ENCODE measurements around the gene CCDC175.

- TF ChIP-seq POLR2A (IDR thresholded peaks at IDR 0.05) = no peak
- no peak for TF ChIP-seq CTCF (IDR thresholded peaks at IDR 0.05)
- TF ChIP-seq POLR2AphosphoS5 (IDR thresholded peaks at IDR 0.05) = no peak
These were observed 44.2 kb downstream of the CCDC175 start for GRCh38 chr14:59532419-59532818.

Measured in upper lobe of left lung (tissue), 4 donors.